Activated naive CD4-positive, alpha-beta T cell (primary cell): ENCODE data around the gene PLEKHH2.
A peak's percentile ranks its signal among the peaks of the same experiment; 100 is the strongest.
"Not testable (repeated sequence)": the region's sequence is repeated elsewhere in the genome, so short reads cannot be mapped to it uniquely, and the experiment has no call there.

Source experiments
- DNase-seq, 4 experiments: peaks; one replicate each; lab custom pipeline; 2025; lab: John Stamatoyannopoulos, UW

PLEKHH2 gene

GRCh38 chr2:43637030-43637803, at the start of gene PLEKHH2:
TSS of gene PLEKHH2 (plus strand) at chr2:43637260. CDS start at chr2:43644674, 7,414 bp downstream.
- peak; percentile 68 to 83 (median 76) for DNase-seq

- DNase-seq, result no peak
Measured at GRCh38 chr2:43592443-43592842, 44.6 kb upstream of the PLEKHH2 start.

- no peak for DNase-seq
Measured at GRCh38 chr2:43593254-43593653, 43.8 kb upstream of the PLEKHH2 start.

- DNase-seq, result no peak
Measured at GRCh38 chr2:43594875-43595274, 42.2 kb upstream of the PLEKHH2 start.

- DNase-seq, result peak; percentile 86 to 89 (median 88)
Measured at GRCh38 chr2:43595603-43596412, 41.3 kb upstream of the PLEKHH2 start, which contains the start of gene THADA. TSS of gene THADA (minus strand) at chr2:43596038. CDS start at chr2:43592392, 3,646 bp downstream.

- not testable (repeated sequence) for DNase-seq
Measured at GRCh38 chr2:43600596-43600995, 36.5 kb upstream of the PLEKHH2 start.

GRCh38 chr2:43604674-43605073, 32.4 kb upstream of the PLEKHH2 start:
- no peak for DNase-seq

- peak in 1 of 4 experiments; percentile 9 for DNase-seq
Measured at GRCh38 chr2:43605079-43605655, 31.9 kb upstream of the PLEKHH2 start.

GRCh38 chr2:43605851-43606250, 31.2 kb upstream of the PLEKHH2 start:
- no peak for DNase-seq

GRCh38 chr2:43609290-43609918, 27.7 kb upstream of the PLEKHH2 start:
- no peak for DNase-seq

GRCh38 chr2:43610361-43610760, 26.7 kb upstream of the PLEKHH2 start:
- no peak for DNase-seq

- peak; percentile 19 to 44 (median 24) for DNase-seq
Measured at GRCh38 chr2:43611987-43612894, 24.8 kb upstream of the PLEKHH2 start.

GRCh38 chr2:43612944-43613343, 24.1 kb upstream of the PLEKHH2 start:
- DNase-seq, result no peak

GRCh38 chr2:43616967-43617680, 19.9 kb upstream of the PLEKHH2 start:
- no peak for DNase-seq

- no peak for DNase-seq
Measured at GRCh38 chr2:43619511-43619910, 17.5 kb upstream of the PLEKHH2 start.

GRCh38 chr2:43622931-43623451, 14.1 kb upstream of the PLEKHH2 start:
- DNase-seq, result no peak

GRCh38 chr2:43631618-43632317, 5.3 kb upstream of the PLEKHH2 start:
- no peak for DNase-seq

- no peak for DNase-seq
Measured at GRCh38 chr2:43634604-43635306, 2.3 kb upstream of the PLEKHH2 start.

- not testable (repeated sequence) for DNase-seq
Measured at GRCh38 chr2:43636153-43636552, 907 bp upstream of the PLEKHH2 start.
